ENCODE measurements around the gene ATP5MK. TPM values are rescaled to one million over a fixed set of nuclear protein-coding genes. Genes with fewer than 3 reads are reported as not detected.

The ATP5MK gene
- polyA plus RNA-seq, 3 donors: 196 to 243 (median 202) TPM

Other genes starting within 250 kb of the ATP5MK start
- gene NT5C2, start 203.2 kb downstream of the ATP5MK start, polyA plus RNA-seq (ENCODE audit: insufficient read length in 3 of 3): 100 to 1,000 TPM in 2 of 3 donors, 10 to 100 TPM in 1; 83.5 to 125 (median 112) TPM
- gene RPEL1, start 150.6 kb downstream of the ATP5MK start, polyA plus RNA-seq (ENCODE audit: insufficient read length in 3 of 3): under 1 TPM in 2 of 3 donors, not detected in 1; 0.11 to 0.21 TPM
- 1 to 10 TPM in 1 of 3 donors, under 1 TPM in 2; 0.18 to 1.2 (median 0.31) TPM for gene INA, start 119.3 kb downstream of the ATP5MK start, polyA plus RNA-seq (ENCODE audit: insufficient read length in 3 of 3)
- gene PCGF6, start 45.3 kb downstream of the ATP5MK start, polyA plus RNA-seq (ENCODE audit: insufficient read length in 3 of 3): 10 to 100 TPM; 11.8 to 13.6 (median 12.3) TPM
- 1 to 10 TPM; 6.9 to 8.1 (median 7.9) TPM for gene TAF5, start 28.5 kb downstream of the ATP5MK start, polyA plus RNA-seq (ENCODE audit: insufficient read length in 3 of 3)
- 10 to 100 TPM; 35.9 to 44.9 (median 42.7) TPM for gene PDCD11, start 151 bp upstream of the ATP5MK start, polyA plus RNA-seq (ENCODE audit: insufficient read length in 3 of 3)
- gene CALHM2, start 55.9 kb upstream of the ATP5MK start, polyA plus RNA-seq (ENCODE audit: insufficient read length in 3 of 3): 10 to 100 TPM; 12.9 to 14.4 (median 14.3) TPM
- gene CALHM1, start 62.4 kb upstream of the ATP5MK start, polyA plus RNA-seq (ENCODE audit: insufficient read length in 3 of 3): under 1 TPM in 2 of 3 donors, not detected in 1; 0.06 to 0.14 TPM
- not detected for gene CALHM3, start 82.8 kb upstream of the ATP5MK start, polyA plus RNA-seq (ENCODE audit: insufficient read length in 3 of 3)
- 1 to 10 TPM; 1.9 to 2.3 (median 1.9) TPM for gene NEURL1, start 97.2 kb upstream of the ATP5MK start, polyA plus RNA-seq (ENCODE audit: insufficient read length in 3 of 3)

Data from renal pelvis (tissue), 3 donors.